Activated T-helper 17 cell treated with anti-CD3 and anti-CD28 coated beads, Interleukin-2, amount 50 U/mL, for 72 hours (primary cell): ENCODE measurements around the gene PALM3. TPM values are rescaled to one million over a fixed set of nuclear protein-coding genes. Genes with fewer than 3 reads are reported as not detected.
"Not testable (repeated sequence)": the region's sequence is repeated elsewhere in the genome, so short reads cannot be mapped to it uniquely, and the experiment has no call there.

Source experiments
- ATAC-seq: fragments of 150-1000 bp; cut with Tn5 transposase; replicated peaks from 2 replicates; pipeline ENCODE4 v1.10.0; 2021; ENCODE audit warnings: mild to moderate bottlenecking, moderate library complexity
- H3K27ac Mint-ChIP-seq: one replicate; pipeline ENCODE4 v1.8.0; 2022; ENCODE audit warnings: mixed read lengths
- H3K27me3 Mint-ChIP-seq: one replicate; pipeline ENCODE4 v1.8.0; 2022; ENCODE audit warnings: mixed read lengths
- H3K36me3 Mint-ChIP-seq: one replicate; pipeline ENCODE4 v1.8.0; 2022; ENCODE audit warnings: low read depth, mild to moderate bottlenecking, mixed read lengths
- H3K4me1 Mint-ChIP-seq: one replicate; pipeline ENCODE4 v1.8.0; 2022; ENCODE audit warnings: mixed read lengths
- H3K4me3 Mint-ChIP-seq: one replicate; pipeline ENCODE4 v1.8.0; 2022; ENCODE audit warnings: mild to moderate bottlenecking, mixed read lengths
- H3K9me3 Mint-ChIP-seq: one replicate; pipeline ENCODE4 v1.8.0; 2022; ENCODE audit warnings: mixed read lengths
- total RNA-seq, 2 donors: library from RNA; stranded (reverse); gene quantifications; one replicate each; pipeline ENCODE4 v1.2.3, GENCODE V29; 2022

PALM3 gene
- total RNA-seq, 2 donors from 2014 or later, result not detected

DNA sequence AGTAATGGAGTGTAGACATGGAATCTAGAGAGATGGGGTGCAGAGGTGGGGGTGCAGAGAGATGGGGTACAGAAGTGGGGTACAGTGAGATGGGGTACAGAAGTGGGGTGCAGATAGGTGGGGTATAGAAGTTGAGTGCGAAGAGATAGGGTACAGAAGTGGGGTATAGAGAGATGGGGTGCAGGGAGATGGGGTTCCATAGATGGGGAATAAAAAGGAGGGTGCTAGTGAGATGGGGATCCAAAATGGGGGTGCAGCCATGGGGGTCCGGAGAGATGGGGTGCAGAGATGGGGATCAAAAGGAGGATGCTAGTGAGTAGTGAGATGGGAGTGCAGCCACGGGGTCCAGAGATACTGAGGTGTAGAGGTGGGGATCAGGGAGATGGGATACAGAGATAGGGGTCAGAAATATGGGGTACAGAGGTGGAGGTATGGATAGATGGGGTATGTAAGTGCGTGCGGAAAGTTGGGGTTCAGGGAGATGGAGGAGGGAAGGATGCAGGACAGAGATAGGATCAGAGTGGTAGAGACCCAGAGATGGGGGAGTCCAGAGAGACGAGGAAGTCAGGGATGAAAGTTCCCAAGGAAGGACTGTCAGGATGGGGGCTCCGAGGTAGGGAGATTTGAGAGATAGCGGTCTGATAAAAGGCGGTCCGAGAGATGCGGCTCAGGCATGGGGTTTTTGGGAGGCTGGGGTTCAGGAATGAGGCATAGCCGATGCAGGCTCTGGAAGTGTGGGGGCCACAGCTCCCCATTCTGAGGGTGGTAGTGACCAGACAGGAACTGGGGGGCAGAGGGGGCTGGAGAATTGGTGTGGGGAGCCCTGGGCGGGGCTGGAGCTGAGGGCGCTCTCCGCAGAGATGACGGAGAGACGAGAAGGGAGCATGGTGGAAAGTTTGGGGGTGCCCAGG lies 3.4 kb downstream of the PALM3 start:
- H3K9me3 Mint-ChIP-seq, result no peaks in the 10 kb centered on the region
- H3K4me3 Mint-ChIP-seq, result peak overlapping the region; percentile 72
- ATAC-seq, result no peak
- no peak overlapping the region for H3K27ac Mint-ChIP-seq
- no peaks in the 10 kb centered on the region for H3K36me3 Mint-ChIP-seq
- H3K27me3 Mint-ChIP-seq, result peaks cover 11% of the 10 kb centered on the region
- H3K4me1 Mint-ChIP-seq, result peaks cover 8% of the 10 kb centered on the region

DNA sequence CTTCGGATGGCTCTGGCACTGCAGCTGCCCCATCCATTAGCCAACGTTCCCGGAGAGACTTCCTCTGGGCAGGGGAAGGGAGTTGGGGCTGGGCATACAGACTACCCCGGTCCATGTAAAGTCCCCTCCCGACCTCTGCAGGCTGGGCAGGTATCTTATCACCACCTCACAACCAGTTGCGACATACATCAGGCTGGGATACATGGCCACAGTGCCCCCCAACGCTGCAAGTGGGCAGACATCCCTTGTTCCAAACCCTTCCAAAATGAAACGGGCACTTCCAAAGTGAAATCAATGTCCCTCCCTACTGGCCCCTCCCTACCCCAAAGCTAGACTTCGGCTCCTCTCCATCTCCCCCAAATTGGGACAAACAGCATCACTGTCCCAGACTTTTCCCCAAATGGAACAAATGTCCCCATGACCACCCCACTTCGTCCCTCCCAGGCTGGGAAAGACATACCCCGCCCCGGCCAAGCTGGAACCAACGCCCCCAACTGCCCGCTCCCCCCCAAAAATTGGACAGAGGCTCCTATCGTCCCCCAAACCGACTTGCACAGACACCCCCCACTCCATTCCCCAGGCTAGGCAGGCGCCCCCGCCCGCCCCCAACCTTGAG lies 5.0 kb downstream of the PALM3 start:
- ATAC-seq, result no peak
- Mint-ChIP-seq H3K4me1 (peaks cover 8% of the 10 kb centered on the region), H3K27ac (no peak overlapping the region), H3K9me3 (no peaks in the 10 kb centered on the region), H3K36me3 (peaks cover 12% of the 10 kb centered on the region), H3K27me3 (peaks cover 11% of the 10 kb centered on the region), H3K4me3 (peak overlapping the region; percentile 48)

DNA sequence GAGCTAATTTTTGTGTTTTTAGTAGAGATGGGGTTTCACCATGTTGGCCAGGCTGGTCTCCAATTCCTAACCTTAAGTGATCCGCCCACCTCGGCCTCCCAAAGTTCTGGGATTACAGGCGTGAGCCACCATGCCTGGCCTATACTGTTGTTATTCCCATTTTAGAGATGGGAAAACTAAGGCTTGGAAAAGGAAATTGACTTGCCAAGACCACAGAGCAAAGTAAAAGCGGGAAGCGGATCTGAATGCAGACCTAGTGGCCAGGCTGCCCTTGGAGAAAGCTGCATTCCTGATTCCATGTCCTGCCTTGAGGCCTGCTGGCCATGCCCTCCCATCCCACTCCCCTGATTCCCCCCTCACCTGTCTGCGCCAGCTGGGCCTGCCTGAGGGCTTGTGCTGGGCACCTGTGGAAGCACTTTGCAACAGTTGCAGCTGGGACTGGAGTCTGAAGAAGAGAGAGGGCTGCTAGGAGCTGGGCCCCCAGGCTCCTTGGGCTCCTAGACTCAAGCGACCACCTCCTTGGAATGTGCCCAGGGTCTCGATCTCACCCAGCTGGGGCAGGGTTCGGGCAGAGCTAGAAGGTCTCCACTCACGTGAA lies 5.7 kb downstream of the PALM3 start:
- ATAC-seq, result no peak
- Mint-ChIP-seq H3K9me3 (no peaks in the 10 kb centered on the region), H3K27me3 (peaks cover 11% of the 10 kb centered on the region), H3K4me1 (peaks cover 8% of the 10 kb centered on the region), H3K36me3 (peaks cover 19% of the 10 kb centered on the region), H3K27ac (no peak overlapping the region), H3K4me3 (no peak overlapping the region)

DNA sequence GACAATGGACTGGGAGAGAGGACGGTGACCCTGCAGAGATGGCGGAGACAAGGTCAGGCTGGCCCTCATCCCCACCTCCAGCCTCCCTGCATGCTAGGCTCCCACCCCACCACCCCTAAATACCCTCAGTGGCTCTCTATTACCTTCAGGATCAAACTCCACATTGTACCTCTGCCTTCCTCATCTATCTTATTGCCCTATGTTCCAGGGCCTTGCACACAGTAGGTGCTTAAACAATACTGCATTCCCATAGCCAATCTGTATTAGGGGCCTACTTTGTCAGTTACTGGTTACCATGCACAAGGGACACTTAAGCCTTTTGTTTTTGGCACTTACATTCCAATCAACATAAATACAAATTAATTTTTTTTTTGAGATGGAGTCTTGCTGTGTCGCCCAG lies 6.5 kb downstream of the PALM3 start:
- Mint-ChIP-seq H3K9me3 (no peaks in the 10 kb centered on the region), H3K36me3 (peaks cover 27% of the 10 kb centered on the region), H3K4me3 (no peak overlapping the region), H3K27me3 (peaks cover 11% of the 10 kb centered on the region), H3K27ac (no peak overlapping the region), H3K4me1 (peaks cover 8% of the 10 kb centered on the region)
- ATAC-seq, result no peak

DNA sequence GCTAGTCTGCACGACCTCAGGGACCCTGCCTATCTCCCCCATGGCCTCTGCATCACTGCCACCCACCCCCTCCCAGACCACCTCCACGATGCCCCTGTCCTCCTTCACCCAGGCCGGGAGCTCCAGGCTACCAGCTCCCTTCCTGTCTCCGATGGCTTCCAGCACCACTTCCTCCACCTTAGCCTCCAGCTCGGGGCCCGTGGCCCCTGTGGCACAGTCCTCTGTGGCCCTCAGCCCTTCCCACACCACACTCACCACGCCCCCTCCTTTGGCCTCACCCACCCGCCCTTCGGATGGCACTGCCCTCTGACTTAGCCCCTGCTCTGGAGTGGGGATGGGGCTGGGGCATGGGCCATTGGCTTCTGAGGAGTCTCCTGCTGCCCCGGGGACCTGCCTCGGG lies 7.2 kb downstream of the PALM3 start:
- no peak for ATAC-seq
- H3K27ac Mint-ChIP-seq, result no peak overlapping the region
- no peak overlapping the region for H3K4me3 Mint-ChIP-seq
- peaks cover 34% of the 10 kb centered on the region for H3K36me3 Mint-ChIP-seq
- H3K27me3 Mint-ChIP-seq, result peaks cover 11% of the 10 kb centered on the region
- no peaks in the 10 kb centered on the region for H3K9me3 Mint-ChIP-seq
- H3K4me1 Mint-ChIP-seq, result peaks cover 8% of the 10 kb centered on the region

DNA sequence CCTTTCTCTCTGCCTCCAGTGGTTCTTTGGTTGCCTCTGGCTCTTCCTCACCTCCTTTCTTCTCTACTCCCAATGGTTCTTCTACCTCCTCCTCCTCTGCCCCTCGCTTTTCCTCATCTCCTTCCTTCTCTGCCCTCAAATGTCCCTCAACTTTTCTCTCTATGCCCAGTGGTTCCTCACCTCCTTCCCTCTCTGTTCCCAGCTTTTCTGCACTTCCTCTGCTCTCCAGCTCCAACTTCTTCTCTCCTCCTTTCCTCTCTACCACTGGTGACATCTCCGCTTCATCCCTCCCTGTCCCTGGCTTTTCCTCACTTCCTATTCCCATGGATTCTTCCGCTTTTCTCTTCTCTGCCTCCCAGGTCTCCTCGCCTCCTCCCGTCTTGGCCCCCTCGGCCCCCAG lies 7.8 kb downstream of the PALM3 start:
- no peaks in the 10 kb centered on the region for H3K9me3 Mint-ChIP-seq
- peak overlapping the region; percentile 3 for H3K27ac Mint-ChIP-seq
- no peak for ATAC-seq
- H3K36me3 Mint-ChIP-seq, result peaks cover 40% of the 10 kb centered on the region
- peaks cover 11% of the 10 kb centered on the region for H3K27me3 Mint-ChIP-seq
- H3K4me3 Mint-ChIP-seq, result no peak overlapping the region
- peaks cover 8% of the 10 kb centered on the region for H3K4me1 Mint-ChIP-seq

DNA sequence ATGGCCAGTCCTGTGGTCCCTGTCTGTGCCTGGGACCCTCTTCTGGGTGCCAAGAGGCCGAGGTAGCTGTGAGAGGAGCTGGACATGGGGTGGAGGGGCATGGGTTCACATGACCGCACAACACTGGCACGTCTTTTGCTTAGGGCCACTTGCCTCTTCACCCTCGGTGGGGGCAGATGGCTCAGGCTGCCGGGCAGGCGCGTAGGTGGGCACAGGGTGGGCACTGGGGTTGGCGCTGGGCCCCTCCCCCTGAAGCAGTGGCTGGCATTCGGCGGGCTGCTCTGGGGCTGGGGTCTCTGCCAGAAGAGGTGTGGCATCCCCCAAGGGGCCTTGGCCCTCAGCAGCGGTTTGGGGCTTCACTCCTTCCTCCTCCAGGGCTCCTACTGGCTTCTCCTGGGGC lies 8.4 kb downstream of the PALM3 start:
- Mint-ChIP-seq H3K4me1 (peaks cover 4% of the 10 kb centered on the region), H3K36me3 (peaks cover 46% of the 10 kb centered on the region), H3K27ac (no peak overlapping the region), H3K4me3 (no peak overlapping the region), H3K9me3 (no peaks in the 10 kb centered on the region), H3K27me3 (peaks cover 7% of the 10 kb centered on the region)
- ATAC-seq, result no peak

DNA sequence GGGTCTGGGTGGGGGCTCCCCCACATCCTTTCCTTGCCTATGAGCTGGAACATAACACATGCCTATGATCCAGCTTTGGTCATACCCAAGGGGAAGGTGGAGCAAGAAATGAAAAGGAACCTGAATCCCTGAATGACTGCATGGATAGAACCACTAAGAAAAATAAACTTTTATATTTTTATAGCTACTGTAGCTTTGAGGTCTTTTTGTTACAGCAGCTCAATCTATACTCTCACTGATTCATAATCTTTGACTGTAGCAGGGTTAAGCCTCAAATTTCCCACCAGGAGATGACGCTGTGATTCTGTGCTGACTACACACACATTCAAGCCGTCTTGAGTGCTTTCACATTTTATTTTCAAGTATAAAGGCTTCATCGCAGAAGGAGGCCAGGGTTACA lies 8.8 kb downstream of the PALM3 start:
- Mint-ChIP-seq H3K27ac (no peak overlapping the region), H3K4me1 (no peaks in the 10 kb centered on the region), H3K4me3 (no peak overlapping the region), H3K27me3 (peaks cover 2% of the 10 kb centered on the region), H3K9me3 (no peaks in the 10 kb centered on the region), H3K36me3 (peaks cover 51% of the 10 kb centered on the region)
- no peak for ATAC-seq

DNA sequence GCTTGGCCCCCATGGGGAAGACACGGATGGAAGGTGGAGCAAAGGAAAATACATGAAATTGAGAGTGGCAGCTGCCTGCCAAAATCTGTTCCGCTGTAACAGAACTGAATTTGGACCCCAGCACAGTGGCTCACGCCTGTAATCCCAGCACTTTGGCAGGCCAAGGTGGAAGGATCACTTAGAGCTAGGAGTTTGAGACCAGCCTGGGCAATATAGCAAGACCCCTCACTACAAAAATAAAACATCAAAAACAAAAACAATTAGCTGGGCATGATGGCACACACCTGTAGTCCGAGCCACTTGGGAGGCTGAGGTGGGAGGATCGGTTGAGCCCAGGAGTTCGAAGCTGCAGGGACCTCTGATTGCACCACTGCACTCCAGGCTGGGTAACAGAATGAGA lies 9.4 kb downstream of the PALM3 start:
- no peak for ATAC-seq
- peak overlapping the region; percentile 60 for H3K27ac Mint-ChIP-seq
- H3K4me1 Mint-ChIP-seq, result no peaks in the 10 kb centered on the region
- H3K36me3 Mint-ChIP-seq, result peaks cover 56% of the 10 kb centered on the region
- H3K27me3 Mint-ChIP-seq, result no peaks in the 10 kb centered on the region
- no peaks in the 10 kb centered on the region for H3K9me3 Mint-ChIP-seq
- H3K4me3 Mint-ChIP-seq, result no peak overlapping the region

DNA sequence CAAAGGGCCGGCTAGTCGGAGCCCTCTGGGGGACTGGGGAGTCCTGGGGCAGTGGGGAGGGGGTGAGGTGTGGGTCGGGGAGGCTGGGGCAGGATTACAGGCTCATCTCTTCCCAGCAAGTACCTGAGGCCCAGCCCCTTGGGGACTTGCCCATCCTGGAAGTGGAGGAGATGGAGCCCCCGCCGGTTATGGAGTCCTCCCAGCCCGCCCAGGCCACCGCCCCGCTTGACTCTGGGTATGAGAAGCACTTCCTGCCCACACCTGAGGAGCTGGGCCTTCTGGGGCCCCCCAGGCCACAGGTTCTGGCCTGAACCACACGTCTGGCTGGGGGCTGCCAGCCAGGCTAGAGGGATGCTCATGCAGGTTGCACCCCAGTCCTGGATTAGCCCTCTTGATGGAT lies 9.9 kb downstream of the PALM3 start:
- Mint-ChIP-seq H3K9me3 (no peaks in the 10 kb centered on the region), H3K27ac (peak overlapping the region; percentile 60), H3K36me3 (peaks cover 61% of the 10 kb centered on the region), H3K4me1 (no peaks in the 10 kb centered on the region), H3K27me3 (no peaks in the 10 kb centered on the region), H3K4me3 (no peak overlapping the region)
- no peak for ATAC-seq

DNA sequence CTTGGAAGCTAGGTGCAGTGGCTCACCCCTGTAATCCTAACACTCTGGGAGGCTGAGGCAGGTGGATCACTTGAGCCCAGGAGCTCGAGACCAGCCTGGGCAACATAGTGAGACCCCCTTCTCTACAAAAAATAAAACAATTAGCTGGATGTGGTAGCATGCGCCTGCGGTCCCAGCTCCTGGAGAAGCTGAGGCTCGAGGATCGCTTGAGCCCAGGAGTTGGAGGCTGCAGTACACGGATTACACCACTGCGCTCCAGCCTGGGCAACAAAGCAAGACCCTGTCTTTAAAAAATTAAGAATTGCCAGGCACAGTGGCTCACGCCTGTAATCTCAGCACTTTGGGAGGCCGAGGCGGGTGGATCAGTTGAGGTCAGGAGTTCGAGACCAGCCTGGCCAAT lies 10.9 kb downstream of the PALM3 start:
- H3K9me3 Mint-ChIP-seq, ATAC-seq, H3K4me3 Mint-ChIP-seq, H3K27ac Mint-ChIP-seq, H3K4me1 Mint-ChIP-seq, H3K27me3 Mint-ChIP-seq: not testable (repeated sequence)
- peaks cover 71% of the 10 kb centered on the region for H3K36me3 Mint-ChIP-seq

DNA sequence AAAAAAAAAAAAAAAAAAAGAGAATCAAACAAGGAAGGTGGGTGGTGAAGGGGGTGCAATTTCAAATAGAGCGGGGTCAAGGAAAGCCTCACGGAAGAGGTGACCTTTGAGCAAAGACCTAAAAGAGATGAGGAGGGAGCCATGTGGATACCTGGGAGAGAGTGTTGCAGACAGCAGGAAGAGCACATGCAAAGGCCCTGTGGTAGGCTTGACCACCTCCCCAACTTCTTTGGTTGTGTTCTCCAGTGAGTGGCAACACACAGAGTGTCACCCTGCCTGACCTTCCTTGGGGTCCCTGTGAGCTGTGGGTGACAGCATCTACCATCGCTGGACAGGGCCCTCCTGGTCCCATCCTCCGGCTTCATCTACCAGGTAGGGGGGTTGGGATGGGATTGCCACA lies 11.4 kb downstream of the PALM3 start:
- H3K27ac Mint-ChIP-seq, result no peak overlapping the region
- no peaks in the 10 kb centered on the region for H3K27me3 Mint-ChIP-seq
- H3K4me1 Mint-ChIP-seq, result no peaks in the 10 kb centered on the region
- no peak for ATAC-seq
- peaks cover 76% of the 10 kb centered on the region for H3K36me3 Mint-ChIP-seq
- no peaks in the 10 kb centered on the region for H3K9me3 Mint-ChIP-seq
- H3K4me3 Mint-ChIP-seq, result no peak overlapping the region

DNA sequence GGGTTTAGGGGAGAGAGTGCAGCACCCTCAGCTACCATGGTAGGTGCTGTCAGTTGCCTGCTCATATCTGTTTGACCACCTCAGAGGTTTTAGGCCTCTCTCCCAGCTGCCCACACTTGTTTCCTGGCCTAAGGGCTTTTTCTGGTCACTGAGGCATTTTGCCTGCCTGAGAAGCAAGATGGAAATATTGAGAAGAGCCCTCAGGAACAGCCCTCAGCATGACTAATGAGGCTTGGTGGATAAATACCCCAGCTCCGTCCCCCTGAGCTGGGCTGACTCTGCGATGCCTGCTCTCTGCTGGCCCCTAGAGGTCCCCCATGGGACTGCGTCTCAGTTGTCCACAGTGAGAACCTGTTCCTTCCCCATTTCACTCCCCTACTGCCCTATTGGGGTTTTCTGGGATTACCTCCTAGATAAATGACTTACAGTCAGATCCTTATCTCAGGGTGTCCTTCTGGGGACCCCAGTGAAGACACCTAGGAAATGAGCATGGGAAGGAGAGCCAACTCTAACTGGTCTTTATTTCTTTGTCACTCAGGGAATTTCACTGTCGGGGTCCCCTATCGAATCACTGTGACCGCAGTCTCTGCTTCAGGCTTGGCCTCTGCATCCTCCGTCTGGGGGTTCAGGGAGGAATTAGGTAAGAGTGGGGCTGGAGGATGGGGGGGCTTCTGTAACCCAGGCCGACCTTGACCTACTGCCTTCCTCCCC lies 13.3 kb downstream of the PALM3 start:
- H3K36me3 Mint-ChIP-seq, result peaks cover 92% of the 10 kb centered on the region
- no peak overlapping the region for H3K27ac Mint-ChIP-seq

DNA sequence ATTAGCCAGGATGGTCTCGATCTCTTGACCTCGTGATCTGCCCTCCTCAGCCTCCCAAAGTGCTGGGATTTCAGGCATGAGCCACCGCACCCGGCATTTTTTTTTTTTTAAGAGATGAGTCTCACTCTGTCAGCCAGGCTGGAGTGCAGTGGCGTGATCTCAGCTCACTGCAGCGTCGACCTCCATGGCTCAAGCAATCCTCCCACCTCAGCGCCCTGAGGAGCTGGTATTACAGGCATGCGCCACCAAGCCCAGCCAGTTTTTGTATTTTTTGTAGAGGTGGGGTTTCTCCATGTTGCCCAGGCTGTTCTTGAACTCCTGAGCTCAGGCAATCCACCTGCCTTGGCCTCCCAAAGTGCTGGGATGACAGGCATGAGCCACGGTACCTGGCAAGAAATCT lies 14.0 kb downstream of the PALM3 start:
- not testable (repeated sequence) for H3K9me3 Mint-ChIP-seq, H3K4me1 Mint-ChIP-seq, H3K27ac Mint-ChIP-seq, H3K4me3 Mint-ChIP-seq, ATAC-seq, H3K27me3 Mint-ChIP-seq
- peaks cover 95% of the 10 kb centered on the region for H3K36me3 Mint-ChIP-seq

More for the DNA sequence above, 13.3 kb downstream of the PALM3 start:
- Mint-ChIP-seq H3K4me3 (no peak overlapping the region), H3K4me1 (no peaks in the 10 kb centered on the region), H3K9me3 (no peaks in the 10 kb centered on the region), H3K27me3 (no peaks in the 10 kb centered on the region)
- peak; percentile 87 for ATAC-seq
